Activated CD8-positive, alpha-beta T cell treated with anti-CD3 and anti-CD28 coated beads for 36 hours (primary cell): ENCODE data around the gene IGSF8. TPM values are rescaled to one million over a fixed set of nuclear protein-coding genes. Genes with fewer than 3 reads are reported as not detected.
A peak's percentile ranks its signal among the peaks of the same experiment; 100 is the strongest.

ENCODE experiments used
- ATAC-seq: fragments of 200-7000 bp; cut with Tn5 transposase; one replicate; pipeline ENCODE4 v1.10.0; 2021; ENCODE audit warnings: mild to moderate bottlenecking, moderate library complexity
- CTCF ChIA-PET: fragments of 350-600 bp; sonication (Branson Sonifier 250); formaldehyde crosslinking; loops from one replicate; lab custom pipeline; 2021; ENCODE audit warnings: antibody characterized with exemption; lab: Charles Lee
- POLR2A ChIA-PET: fragments of 350-600 bp; sonication (Branson Sonifier 250); formaldehyde crosslinking; loops from one replicate; lab custom pipeline; 2021; ENCODE audit warnings: antibody characterized with exemption; lab: Charles Lee
- DNase-seq: peaks from one replicate; pipeline ENCODE4 v3.0.0-alpha.2; 2020
- H3K27ac Mint-ChIP-seq: one replicate; pipeline ENCODE4 v1.8.0; 2021; ENCODE audit warnings: mild to moderate bottlenecking, mixed read lengths
- H3K27me3 Mint-ChIP-seq: one replicate; pipeline ENCODE4 v1.8.0; 2021; ENCODE audit warnings: mixed read lengths
- H3K36me3 Mint-ChIP-seq: one replicate; pipeline ENCODE4 v1.8.0; 2021; ENCODE audit warnings: low read depth, mixed read lengths
- H3K4me1 Mint-ChIP-seq: one replicate; pipeline ENCODE4 v1.8.0; 2021; ENCODE audit warnings: low read depth, mixed read lengths
- H3K4me3 Mint-ChIP-seq: one replicate; pipeline ENCODE4 v1.8.0; 2021; ENCODE audit warnings: mild to moderate bottlenecking, moderate library complexity, mixed read lengths
- H3K9me3 Mint-ChIP-seq: one replicate; pipeline ENCODE4 v1.8.0; 2021; ENCODE audit warnings: mixed read lengths
- intact Hi-C: fragments of 100-400 bp; cut with micrococcal nuclease; formaldehyde crosslinking; loops from one replicate; pipeline ENCODE4 v1.10.0; 2022
- total RNA-seq, 2 experiments: library from RNA; stranded (reverse); gene quantifications; one replicate each; pipeline ENCODE4 v1.2.3, GENCODE V29; 2021
- TF ChIP-seq, protein P1 (sequence below): fragments of 200-600 bp; IDR thresholded peaks from one replicate; pipeline ENCODE4 v1.8.0; 2022; ENCODE audit warnings: antibody characterized with exemption, mild to moderate bottlenecking

IGSF8 gene
- total RNA-seq, 2 experiments from 2014 or later, result 48.0 to 49.5 TPM

DNA sequence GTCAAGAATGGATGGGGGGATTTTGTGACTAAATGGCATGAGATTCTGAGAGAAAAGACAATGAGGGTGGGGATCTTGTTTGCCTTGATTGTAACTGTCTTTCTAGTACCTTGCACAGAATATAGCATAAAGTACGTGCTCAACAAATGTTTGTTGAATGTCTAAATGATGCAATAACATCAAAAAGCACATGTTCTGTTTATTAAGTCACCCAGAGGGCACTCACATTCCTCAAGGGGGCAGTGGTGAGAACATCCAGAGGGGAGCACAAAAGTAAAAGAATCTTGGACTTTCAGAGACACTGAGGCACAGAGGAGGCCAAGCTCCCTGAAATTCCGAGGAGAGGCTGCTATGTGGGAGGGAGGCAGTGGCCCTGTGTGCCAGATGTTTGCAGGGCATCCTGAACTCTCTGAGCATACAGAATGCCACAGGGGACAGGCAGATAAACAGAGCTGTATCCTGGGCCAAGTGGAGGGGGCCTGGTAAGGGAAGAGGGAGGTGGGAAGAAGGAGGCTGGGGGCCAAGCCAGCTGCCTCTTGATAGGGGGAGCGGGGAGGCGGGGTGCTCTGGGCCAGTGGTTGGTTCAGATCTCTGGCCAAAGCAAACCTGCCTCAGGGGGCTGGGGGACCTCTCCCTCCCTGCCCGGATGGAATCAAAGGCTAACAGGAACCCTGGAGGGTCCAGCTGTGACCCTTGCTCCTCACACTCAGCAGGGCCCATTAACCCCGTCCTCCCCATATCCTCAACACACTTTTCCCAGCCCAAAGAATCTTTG lies 10.7 kb upstream of the IGSF8 start:
- ATAC-seq, result peak; percentile 74
- POLR2A ChIA-PET, result interaction anchor here (0.7 to 1.0 kb wide), 3 partner anchors 14 to 60 kb away, joined by 3 read pairs; no protein-coding TSS in a partner anchor
- peak overlapping the region; percentile 84 for H3K27ac Mint-ChIP-seq

DNA sequence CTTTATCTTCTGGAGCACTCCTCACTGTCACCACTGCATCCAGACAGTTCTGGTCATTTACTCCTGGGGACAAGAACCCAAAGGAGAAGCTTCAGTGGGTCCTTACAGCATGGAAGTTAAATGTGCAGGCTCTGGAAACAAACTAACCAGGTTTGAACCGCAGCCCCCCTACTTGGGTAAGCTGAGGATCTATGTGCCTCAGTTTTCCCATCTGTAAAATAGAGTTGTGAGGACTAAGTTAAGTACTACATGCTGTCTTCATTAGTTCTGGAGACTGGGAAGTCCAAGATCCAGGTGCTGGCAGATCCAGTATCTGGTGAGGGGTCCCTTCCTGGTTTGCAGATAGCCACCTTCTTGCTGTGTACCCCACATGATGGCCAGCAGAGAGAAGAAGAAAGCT lies 9.1 kb upstream of the IGSF8 start:
- H3K9me3 Mint-ChIP-seq, result no peaks in the 10 kb centered on the region
- ATAC-seq (no peak), DNase-seq (no peak)
- peaks cover 15% of the 10 kb centered on the region for H3K4me1 Mint-ChIP-seq
- TF ChIP-seq, protein P1, sequence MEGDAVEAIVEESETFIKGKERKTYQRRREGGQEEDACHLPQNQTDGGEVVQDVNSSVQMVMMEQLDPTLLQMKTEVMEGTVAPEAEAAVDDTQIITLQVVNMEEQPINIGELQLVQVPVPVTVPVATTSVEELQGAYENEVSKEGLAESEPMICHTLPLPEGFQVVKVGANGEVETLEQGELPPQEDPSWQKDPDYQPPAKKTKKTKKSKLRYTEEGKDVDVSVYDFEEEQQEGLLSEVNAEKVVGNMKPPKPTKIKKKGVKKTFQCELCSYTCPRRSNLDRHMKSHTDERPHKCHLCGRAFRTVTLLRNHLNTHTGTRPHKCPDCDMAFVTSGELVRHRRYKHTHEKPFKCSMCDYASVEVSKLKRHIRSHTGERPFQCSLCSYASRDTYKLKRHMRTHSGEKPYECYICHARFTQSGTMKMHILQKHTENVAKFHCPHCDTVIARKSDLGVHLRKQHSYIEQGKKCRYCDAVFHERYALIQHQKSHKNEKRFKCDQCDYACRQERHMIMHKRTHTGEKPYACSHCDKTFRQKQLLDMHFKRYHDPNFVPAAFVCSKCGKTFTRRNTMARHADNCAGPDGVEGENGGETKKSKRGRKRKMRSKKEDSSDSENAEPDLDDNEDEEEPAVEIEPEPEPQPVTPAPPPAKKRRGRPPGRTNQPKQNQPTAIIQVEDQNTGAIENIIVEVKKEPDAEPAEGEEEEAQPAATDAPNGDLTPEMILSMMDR, result no peak
- H3K4me3 Mint-ChIP-seq, result no peak overlapping the region
- ChIA-PET POLR2A (interaction anchor here (0.7 to 1.2 kb wide), 2 partner anchors 10 to 146 kb away, joined by 3 to 4 read pairs; no protein-coding TSS in a partner anchor), CTCF (interaction anchor here (1.6 to 3.2 kb wide), 4 partner anchors 61 to 184 kb away, joined by 5 to 13 read pairs (median 9); no protein-coding TSS in a partner anchor)
- intact Hi-C loops, result loop anchor here (10.0 kb wide), 1 partner anchor 147 kb away; no protein-coding TSS in a partner anchor
- peaks cover 4% of the 10 kb centered on the region for H3K27me3 Mint-ChIP-seq
- H3K27ac Mint-ChIP-seq, result no peak overlapping the region
- no peaks in the 10 kb centered on the region for H3K36me3 Mint-ChIP-seq

More for the DNA sequence above, 10.7 kb upstream of the IGSF8 start:
- peak; percentile 69 for DNase-seq
- Mint-ChIP-seq H3K4me1 (peaks cover 6% of the 10 kb centered on the region), H3K36me3 (no peaks in the 10 kb centered on the region), H3K27me3 (peaks cover 4% of the 10 kb centered on the region), H3K9me3 (no peaks in the 10 kb centered on the region), H3K4me3 (no peak overlapping the region)
- CTCF ChIA-PET, result interaction anchor here (0.7 to 3.2 kb wide), 19 partner anchors 8 to 268 kb away, joined by 3 to 13 read pairs (median 4); partner anchors contain the start of gene IGSF8
- intact Hi-C loops, result loop anchor here (10.0 kb wide), 1 partner anchor 146 kb away; no protein-coding TSS in a partner anchor
- TF ChIP-seq, protein P1, result peak; percentile 54

DNA sequence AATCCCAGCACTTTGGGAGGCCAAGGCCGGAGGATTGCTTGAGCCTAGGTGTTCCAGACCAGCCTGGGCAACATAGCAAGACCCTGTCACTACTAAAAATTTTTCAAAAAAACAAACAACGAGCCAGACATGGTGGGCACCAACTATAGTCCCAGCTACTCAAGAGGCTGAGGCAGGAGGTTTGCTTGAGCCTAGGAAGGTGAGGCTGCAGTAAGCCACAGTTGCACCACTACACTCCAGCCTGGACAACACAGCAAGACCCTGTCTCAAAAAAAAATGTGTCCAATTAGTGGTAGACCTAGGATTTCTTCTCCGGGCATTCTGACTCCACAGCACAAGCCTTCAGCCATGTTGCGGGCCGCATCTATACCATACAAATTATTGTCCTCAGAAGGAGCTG lies 6.7 kb upstream of the IGSF8 start:
- H3K4me1 Mint-ChIP-seq, result peaks cover 38% of the 10 kb centered on the region
- H3K9me3 Mint-ChIP-seq, result no peaks in the 10 kb centered on the region
- DNase-seq (no peak), ATAC-seq (no peak)
- no peaks in the 10 kb centered on the region for H3K36me3 Mint-ChIP-seq
- ChIA-PET POLR2A (interaction anchor here (1.0 kb wide), 1 partner anchor 180 kb away, joined by 3 read pairs; no protein-coding TSS in a partner anchor), CTCF (interaction anchor here (0.9 to 6.7 kb wide), 8 partner anchors 13 to 272 kb away, joined by 3 to 102 read pairs (median 8); no protein-coding TSS in a partner anchor)
- H3K4me3 Mint-ChIP-seq, result no peak overlapping the region
- peaks cover 4% of the 10 kb centered on the region for H3K27me3 Mint-ChIP-seq
- no peak overlapping the region for H3K27ac Mint-ChIP-seq
- TF ChIP-seq, protein P1, result no peak
- intact Hi-C loops, result loop anchor here (10.0 kb wide), 1 partner anchor 150 kb away; no protein-coding TSS in a partner anchor

DNA sequence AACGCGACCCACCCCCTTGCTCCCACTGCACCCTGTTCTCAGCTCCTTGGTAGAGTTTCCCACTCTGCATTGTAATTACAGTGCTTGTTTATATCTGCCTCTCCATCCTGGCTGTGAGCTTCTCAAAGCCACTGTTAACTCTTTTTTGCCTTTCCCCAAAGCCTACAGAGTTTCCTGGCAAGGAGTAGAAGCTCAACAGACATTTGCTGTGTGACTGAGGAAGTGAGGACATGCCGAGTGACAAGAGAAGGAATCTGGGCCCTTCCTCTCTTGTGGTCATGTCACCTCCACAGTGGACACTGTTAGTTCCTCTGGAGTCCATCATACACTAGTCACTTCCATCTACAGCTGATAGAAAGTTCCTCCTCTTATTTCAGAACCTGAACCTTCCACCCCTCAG lies 6.1 kb upstream of the IGSF8 start:
- ATAC-seq, result no peak
- no peak overlapping the region for H3K4me3 Mint-ChIP-seq
- TF ChIP-seq, protein P1, result no peak
- ChIA-PET CTCF (interaction anchor here (0.9 to 6.7 kb wide), 8 partner anchors 14 to 272 kb away, joined by 3 to 102 read pairs (median 15); no protein-coding TSS in a partner anchor), POLR2A (interaction anchor here (1.0 to 1.2 kb wide), 2 partner anchors 10 to 180 kb away, joined by 3 read pairs; no protein-coding TSS in a partner anchor)
- H3K4me1 Mint-ChIP-seq, result peaks cover 43% of the 10 kb centered on the region
- no peaks in the 10 kb centered on the region for H3K9me3 Mint-ChIP-seq
- H3K27me3 Mint-ChIP-seq, result peaks cover 4% of the 10 kb centered on the region
- DNase-seq, result no peak
- H3K36me3 Mint-ChIP-seq, result no peaks in the 10 kb centered on the region
- H3K27ac Mint-ChIP-seq, result no peak overlapping the region
- intact Hi-C loops, result loop anchor here (5.0 to 10.0 kb wide), 3 partner anchors 103 to 188 kb away; partner anchors contain the start of gene PEA15
